ACHN (cell line): ENCODE results near the gene AAK1.
"Not testable (repeated sequence)": the region's sequence is repeated elsewhere in the genome, so short reads cannot be mapped to it uniquely, and the experiment has no call there.

ENCODE experiments used
- DNase-seq: peaks from one replicate; pipeline ENCODE4 v3.0.0-alpha.2; 2015
- in situ Hi-C: cut with HindIII; loops from 2 replicates; pipeline ENCODE4 v1.10.0; 2017; ENCODE audit warnings: low sequenced_read_pairs, low pct_ligation_motif_present, low pct_unique_long_range_greater_than_20kb

The AAK1 gene

GRCh38 chr2:69563021-69563420 is 80.5 kb downstream of the AAK1 start:
- in situ Hi-C loops = loop anchor here (5.0 kb wide), 1 partner anchor 134 kb away; no protein-coding TSS in a partner anchor
- DNase-seq = no peak

DNA sequence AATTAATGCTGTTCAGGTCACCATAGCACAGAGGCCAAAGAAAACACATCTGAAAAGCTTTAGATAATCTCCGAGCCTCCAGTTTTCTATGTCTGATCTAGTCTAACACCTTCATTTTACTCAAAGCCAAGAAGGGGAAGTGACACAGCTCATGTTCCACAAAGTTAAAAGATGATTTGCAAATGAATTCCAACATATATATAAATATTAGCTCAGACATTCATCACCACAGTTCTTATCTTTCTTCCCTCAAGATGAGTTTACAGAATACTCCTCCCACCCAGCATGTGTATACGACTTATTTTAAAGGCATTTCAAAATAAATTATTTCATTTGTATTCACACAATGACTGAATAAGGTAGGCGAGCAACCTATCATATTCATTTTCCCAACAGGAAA is 82.4 kb downstream of the AAK1 start:
- no peak for DNase-seq
- in situ Hi-C loops = loop anchor here (5.0 kb wide), 1 partner anchor 136 kb away; no protein-coding TSS in a partner anchor

GRCh38 chr2:69560147-69560482 is 83.4 kb downstream of the AAK1 start:
- in situ Hi-C loops = loop anchor here (5.0 kb wide), 1 partner anchor 137 kb away; no protein-coding TSS in a partner anchor
- no peak for DNase-seq

- in situ Hi-C loops = loop anchor here (5.0 kb wide), 1 partner anchor 138 kb away; no protein-coding TSS in a partner anchor
- peak; percentile 84 for DNase-seq
Measured at GRCh38 chr2:69559442-69560146, 83.9 kb downstream of the AAK1 start.

DNA sequence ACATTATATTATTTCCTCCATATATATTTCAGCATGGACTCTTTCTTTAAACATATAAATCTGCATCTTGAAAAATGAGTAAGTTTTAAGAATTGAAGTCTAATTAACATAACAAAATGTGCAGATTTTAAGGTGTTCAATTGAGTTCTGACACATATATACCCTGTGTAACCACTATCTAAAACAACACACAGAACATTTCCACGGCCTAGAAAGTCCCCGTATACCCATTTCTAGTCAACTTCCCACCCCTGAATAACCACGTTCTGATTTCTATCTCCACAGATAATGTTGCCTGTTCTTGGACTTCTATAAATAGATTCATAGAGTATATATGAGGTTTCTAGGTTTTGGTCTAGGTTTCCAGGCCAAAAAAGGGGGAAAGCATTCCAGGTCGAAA is 87.5 kb downstream of the AAK1 start:
- DNase-seq = no peak
- in situ Hi-C loops = no loop called here

DNA sequence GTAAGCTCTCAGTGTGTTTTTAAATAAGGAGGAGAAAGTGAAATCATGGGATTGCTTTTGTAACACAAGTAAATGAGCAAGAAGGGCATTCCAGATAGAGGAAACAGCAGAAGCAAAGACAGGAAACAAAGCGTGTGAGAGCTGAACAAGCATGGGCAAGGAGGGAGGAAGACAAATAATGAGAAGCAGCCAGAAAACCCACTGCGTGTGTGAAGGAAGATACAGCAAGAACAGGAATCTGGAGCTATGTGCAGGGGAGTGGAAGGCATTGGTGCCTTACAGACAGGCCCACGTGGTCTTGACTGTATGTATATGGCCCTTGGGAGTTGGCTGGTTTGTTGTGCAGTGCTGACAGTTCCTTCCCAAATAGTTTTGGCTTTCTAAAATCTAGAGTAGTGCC is 88.6 kb downstream of the AAK1 start:
- in situ Hi-C loops = no loop called here
- no peak for DNase-seq

DNA sequence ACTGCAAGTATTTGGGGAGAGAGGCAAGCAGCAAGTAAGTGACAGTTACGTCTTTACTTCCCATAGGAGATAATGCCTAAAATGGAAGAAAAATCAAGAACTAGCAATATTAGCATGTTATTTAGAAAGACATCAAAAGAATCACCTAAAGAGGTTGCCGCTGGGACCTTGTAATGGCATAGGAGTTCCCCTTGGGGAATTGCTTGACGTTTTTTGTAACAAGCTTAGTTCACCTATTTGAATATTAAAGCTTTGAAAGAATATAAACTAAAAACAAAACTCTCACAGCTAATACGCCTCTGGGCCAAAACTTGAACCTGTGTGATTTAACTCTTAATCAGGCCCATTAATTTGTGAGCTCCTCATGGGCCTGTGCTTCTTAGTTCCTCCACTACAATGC is 89.0 kb downstream of the AAK1 start:
- DNase-seq = no peak
- in situ Hi-C loops = no loop called here

- in situ Hi-C loops = no loop called here
- no peak for DNase-seq
Measured at GRCh38 chr2:69553991-69554390, 89.5 kb downstream of the AAK1 start.

GRCh38 chr2:69550511-69550910 is 93.0 kb downstream of the AAK1 start:
- DNase-seq, in situ Hi-C loops: not testable (repeated sequence)

- in situ Hi-C loops = no loop called here
- no peak for DNase-seq
Measured at GRCh38 chr2:69549421-69549820, 94.1 kb downstream of the AAK1 start.

DNA sequence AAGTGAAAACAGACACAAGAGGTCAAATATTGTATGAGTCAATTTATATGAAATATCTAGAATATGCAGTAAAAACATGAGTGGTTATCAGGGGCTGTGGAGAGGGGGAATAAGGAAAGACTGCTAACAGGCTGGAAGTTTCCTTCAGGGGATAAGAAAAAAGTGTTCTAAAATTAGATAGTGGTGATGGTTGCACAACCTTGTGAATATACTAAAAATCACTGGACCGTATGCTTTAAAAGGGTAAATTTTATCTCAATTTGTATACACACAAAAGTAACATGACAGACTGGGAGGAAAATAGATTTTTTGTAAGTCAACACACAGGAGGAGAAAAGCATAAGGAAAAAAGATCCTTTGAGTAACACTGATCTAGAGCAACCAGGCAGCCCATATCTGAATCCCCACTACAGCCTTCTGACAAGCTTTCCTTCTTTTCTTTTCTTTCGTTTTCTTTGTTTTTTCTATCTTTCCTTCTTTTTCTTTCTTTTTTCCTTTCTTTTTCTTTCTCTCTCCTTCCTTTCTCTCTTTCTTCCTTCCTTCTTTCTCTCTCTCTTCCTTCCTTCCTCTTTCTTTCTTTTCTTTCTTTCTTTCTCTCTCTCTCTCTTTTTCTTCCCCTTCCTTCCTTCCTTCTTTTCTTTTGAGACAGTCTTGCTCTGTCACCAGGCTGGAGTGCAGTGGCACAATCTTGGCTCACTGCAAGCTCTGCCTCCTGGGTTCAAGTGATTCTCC is 95.4 kb downstream of the AAK1 start:
- DNase-seq = no peak
- in situ Hi-C loops = no loop called here

DNA sequence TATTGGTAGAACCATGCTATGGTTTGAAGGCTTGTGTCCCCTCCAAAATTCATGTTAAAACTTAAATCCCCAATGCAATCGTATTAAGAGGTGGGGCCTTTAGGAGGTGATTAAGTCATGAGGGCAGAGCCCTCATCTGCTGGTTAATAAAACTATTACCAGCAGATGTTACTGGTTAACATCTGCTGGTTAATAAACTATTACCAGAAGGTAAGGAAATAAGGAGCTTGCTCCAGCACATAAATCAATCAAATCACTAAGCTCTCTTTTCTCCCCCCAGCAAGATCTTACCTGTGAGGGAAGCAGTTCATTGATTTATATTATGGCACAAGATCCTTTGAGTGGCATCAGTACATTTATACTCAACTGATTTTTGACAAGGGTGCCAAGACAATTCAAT is 96.9 kb downstream of the AAK1 start:
- in situ Hi-C loops = no loop called here
- no peak for DNase-seq

GRCh38 chr2:69545477-69545932 is 98.0 kb downstream of the AAK1 start:
- no peak for DNase-seq
- in situ Hi-C loops = no loop called here

GRCh38 chr2:69544951-69545350 is 98.6 kb downstream of the AAK1 start:
- in situ Hi-C loops = no loop called here
- DNase-seq = no peak

DNA sequence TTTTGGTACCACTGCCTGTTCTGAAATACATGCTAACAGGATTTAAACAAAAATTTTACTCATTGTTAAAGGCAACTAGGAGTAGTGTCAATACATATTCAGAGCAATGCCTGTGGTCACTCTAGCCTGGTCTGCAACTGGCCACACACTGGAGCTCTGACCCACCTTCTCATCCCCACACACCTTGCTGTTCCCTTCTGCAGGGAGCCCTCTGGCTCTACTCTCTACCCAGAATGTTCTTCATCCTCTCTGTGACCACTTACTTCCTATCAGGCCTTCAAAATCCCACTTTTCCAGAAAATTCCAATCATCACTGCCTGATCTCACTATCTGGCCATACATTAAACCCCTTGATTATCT is 104.0 kb downstream of the AAK1 start:
- DNase-seq = no peak
- in situ Hi-C loops = no loop called here

GRCh38 chr2:69538872-69539548 is 104.5 kb downstream of the AAK1 start:
- peak; percentile 34 for DNase-seq
- in situ Hi-C loops = no loop called here

DNA sequence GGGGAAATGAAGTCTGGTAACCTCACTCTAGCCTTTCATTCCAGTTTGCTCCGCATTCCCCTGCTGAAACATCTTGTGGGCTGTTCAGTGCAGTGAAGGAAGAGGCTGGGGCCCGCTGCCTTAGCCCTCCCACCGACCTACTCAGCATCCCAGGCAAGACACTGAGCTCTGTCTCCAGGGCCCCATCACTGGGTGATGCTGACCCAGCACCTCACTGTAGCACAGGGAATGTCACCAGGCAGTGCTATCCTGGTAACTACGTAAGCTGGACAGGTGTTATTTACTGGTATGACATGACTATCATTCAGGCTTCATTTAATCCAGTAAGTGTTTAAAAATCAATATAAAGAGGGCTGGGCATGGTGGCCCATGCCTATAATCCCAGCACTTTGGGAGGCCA is 105.3 kb downstream of the AAK1 start:
- no peak for DNase-seq
- in situ Hi-C loops = no loop called here

GRCh38 chr2:69535817-69536241 is 107.7 kb downstream of the AAK1 start:
- in situ Hi-C loops = no loop called here
- no peak for DNase-seq

GRCh38 chr2:69531186-69531585 is 112.4 kb downstream of the AAK1 start:
- in situ Hi-C loops = no loop called here
- no peak for DNase-seq
